GM19328 (cell line): ENCODE measurements around the gene PIP4K2A.
"Not testable (repeated sequence)": the region's sequence is repeated elsewhere in the genome, so short reads cannot be mapped to it uniquely, and the experiment has no call there.

Experiments used
- ATAC-seq: cut with Tn5 transposase; IDR thresholded peaks from one replicate; pipeline ENCODE4 v1.9.1; 2021; ENCODE audit warnings: mild to moderate bottlenecking, moderate library complexity; ENCODE audit not compliant: unreplicated experiment

Gene PIP4K2A

DNA sequence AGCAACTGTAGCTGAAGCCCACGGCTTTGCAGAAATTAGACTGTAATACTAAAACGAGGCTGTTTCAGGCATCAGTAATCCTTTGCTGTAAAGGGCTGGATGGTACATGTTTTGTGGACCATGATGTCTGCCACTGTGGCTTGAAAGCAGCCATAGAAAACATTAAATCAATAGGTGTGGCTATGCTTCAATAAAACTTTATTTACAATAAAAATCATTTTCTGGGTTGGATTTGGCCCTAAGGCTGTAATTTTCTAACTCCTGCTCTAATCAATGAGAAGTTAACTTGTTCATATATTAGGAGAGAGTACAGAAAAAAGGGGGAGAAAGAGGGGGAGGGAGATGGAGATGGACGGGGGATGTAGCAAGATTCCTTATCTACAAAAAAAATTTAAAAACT, 183.4 kb downstream of the PIP4K2A start:
- ATAC-seq: no peak

DNA sequence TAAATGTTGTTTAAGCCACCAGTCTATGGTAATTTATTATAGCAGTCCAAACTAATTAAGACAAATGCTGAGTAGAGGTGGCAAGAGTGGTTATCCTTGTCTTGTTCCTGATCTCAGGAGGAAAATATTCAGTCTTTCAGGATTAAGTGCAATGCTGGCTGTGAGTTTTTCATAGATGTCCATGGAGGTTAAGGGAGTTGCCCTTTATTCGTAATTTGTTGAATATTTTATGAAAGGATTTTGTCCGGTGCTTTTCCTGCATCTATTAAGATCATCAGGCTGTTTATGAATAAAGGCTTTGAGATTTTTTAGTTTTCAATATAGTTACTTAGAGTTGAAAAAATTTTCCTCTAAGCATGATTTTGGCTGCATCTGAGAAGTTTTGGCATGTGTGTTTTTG, 186.9 kb downstream of the PIP4K2A start:
- ATAC-seq: no peak

DNA sequence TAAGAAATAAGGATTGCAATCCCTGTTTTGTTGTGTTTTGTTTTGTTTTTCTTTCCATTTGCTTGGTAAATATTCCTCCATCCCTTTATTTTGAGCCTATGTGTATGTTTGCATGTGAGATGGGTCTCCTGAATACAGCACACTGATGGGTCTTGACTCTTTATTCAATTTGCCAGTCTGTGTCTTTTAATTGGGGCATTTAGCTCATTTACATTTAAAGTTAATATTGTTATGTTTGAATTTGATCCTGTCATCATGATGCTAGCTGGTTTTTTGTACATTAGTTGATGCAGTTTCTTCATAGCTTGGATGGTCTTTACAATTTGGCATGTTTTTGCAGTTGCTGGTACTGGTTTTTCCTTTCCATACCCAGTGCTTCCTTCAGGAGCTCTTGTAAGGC, 190.0 kb downstream of the PIP4K2A start:
- not testable (repeated sequence) for ATAC-seq

DNA sequence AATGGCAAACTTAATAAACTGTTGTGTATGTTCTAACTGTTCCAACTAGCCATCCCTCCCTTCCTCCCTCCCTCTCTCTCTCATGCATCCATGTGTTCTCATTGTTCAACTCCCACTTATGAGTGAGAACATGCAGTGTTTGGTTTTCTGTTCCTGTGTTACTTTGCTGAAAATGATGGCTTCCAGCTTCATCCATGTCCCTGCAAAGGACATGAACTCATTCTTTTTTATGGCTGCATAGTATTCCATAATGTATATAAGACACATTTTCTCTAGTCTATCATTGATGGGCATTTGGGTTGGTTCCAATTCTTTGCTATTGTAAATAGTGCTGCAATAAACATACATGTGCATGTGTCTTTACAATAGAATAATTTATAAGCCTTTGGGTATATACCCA, 193.7 kb downstream of the PIP4K2A start:
- ATAC-seq: not testable (repeated sequence)

DNA sequence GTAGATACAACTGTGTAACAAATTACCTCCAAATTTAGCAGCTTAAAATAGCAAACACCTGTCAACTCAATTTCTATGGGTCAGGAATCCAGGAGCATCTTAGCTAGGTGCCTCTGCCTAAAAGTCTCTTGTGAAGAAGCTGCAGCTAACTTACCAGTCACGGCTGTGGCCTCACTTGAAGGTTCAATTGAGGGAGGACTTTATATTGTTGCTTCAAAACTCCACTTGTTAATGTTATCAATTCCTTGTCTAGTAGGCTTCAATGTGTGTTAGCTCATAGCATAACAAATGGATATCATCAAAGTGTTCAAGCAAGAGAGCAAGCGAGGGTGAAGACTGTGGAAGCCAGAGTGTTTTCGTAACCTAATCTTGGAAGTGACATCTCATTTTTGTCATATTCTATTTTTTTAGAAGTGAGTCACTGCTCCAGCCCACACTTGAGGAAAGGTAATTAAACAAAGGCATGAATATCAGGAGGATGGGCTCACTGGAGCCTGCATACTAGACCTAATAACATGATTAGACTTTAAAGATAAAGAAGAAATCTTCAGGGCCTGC, 196.1 kb downstream of the PIP4K2A start:
- ATAC-seq: no peak

DNA sequence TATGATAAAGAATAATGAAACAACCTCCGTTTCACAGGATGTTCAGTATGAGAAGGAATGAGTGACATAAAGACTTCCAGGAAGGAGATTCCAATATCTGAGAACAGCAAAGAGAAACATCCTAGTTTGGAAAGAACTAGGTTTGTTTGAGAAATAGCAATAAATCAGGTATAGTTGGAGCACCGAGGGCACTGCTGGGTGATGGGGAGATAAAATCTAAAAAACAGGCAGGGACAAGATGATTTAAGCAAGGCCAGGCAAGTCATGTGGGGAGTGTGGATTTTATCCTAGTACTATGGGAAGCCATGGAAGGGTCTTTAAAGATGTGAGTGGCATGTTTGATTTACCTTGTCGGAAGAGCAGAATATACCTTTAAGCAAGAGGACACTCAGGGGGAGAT, 199.4 kb downstream of the PIP4K2A start:
- ATAC-seq: no peak

DNA sequence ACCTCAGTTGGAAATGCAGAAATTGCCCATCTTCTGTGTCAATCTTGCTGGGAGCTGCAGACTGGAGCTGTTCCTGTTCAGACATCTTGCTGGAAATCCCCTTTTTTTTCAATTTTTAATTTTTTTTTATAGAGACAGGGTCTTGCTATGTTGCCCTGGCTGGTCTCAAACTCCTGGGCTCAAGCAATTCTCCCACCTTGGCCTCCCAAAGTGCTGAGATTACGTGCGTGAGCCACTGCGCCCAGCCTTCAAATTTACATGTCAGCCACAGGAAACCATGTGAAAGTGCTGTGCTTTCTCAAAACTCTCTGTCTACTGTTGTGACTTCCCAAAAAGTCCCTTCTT, 200.0 kb downstream of the PIP4K2A start:
- not testable (repeated sequence) for ATAC-seq

DNA sequence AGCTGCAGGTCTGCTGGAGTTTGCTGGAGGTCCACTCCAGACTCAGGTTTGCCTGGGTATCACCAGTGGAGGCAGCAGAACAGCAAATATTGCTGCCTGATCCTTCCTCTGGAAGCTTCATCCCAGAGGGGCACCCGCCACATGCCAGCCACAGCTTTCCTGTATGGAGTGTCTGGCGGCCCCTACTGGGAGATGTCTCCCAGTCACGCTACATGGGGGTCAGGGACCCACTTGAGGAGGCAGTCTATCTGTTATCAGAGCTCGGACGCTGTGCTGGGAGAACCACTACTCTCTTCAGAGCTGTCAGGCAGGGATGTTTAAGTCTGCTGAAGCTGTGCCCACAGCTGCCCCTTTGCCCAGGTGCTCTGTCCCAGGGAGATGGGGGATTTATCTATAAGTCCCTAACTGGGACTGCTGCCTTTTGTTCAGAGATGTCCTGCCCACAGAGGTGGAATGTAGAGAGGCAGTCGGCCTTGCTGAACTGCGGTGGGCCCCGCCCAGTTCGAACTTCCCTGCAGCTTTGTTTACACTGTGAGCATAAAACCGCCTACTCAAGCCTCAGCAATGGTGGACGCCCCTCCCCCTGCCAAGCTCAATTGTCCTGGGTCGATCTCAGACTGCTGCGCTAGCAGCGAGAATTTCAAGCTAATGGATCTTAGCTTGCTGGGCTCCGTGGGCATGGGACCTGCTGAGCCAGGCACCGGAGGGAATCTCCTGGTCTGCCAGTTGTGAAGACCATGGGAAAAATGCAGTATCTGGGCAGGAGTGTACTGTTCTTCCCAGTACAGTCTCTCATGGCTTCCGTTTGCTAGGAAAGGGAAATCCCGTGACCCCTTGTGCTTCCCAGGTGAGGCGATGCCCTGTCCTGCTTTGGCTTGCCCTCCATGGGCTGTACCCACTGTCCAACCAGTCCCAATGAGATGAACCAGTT, 200.6 kb downstream of the PIP4K2A start:
- ATAC-seq: not testable (repeated sequence)

DNA sequence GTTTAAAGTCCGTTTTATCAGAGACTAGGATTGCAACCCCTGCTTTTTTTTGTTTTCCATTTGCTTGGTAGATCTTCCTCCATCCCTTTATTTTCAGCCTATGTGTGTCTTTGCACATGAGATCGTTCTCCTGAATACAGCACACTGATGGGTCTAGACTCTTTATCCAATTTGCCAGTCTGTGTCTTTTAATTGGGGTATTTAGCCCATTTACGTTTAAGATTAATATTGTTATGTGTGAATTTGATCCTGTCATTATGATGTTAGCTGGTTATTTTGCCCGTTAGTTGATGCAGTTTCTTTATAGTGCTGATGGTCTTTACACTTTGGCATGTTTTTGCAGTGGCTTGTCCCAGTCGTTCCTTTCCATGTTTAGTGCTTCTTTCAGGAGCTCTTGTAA, 202.4 kb downstream of the PIP4K2A start:
- ATAC-seq: not testable (repeated sequence)

DNA sequence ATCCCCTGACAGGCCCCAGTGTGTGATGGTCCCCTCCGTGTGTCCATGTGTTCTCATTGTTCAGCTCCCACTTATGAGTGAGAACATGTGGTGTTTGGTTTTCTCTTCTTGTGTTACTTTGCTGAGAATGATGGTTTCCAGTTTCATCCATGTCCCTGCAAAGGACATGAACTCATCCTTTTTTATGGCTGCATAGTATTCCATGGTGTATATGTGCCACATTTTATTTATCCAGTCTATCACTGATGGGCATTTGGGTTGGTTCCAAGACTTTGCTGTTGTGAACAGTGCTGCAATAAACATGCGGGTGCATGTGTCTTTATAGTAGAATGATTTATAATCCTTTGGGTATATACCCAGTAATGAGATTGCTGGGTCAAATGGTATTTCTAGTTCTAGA, 206.2 kb downstream of the PIP4K2A start:
- ATAC-seq: not testable (repeated sequence)

DNA sequence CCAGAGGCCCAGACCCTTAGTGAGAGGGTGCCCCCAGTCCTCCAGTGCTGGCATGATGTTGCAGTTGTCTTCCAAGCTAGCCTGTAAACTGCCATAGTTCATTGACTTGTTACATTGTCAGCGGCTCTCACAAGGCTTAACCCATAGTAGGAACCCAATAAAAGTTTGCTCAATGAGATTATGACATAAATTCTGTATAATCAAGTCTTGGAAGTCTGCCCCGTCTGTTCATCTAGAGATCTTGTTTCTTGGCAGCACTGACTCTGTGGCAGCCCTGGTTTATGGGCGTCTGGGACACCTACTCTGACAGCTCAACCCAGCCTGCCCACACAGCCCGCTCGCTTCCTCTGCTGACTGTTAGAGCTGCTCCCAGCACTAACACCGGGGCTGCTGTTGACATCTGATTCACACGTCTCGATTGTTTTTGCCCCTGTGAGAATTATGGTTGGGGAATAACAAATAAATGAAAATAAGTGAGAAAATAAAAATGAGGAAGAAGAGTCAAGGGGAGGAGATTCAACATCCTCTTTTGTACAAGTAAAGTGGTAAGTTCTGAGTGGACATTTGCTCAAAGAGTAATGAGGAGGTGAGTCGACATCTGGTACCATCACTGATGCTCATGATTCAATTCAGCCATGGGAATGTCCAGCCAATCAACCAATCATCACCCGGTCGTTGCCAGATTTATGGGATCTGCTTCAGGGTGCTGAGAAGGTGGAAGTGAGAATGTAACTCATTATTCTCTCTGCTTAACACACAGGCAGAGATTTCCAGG, 208.3 kb downstream of the PIP4K2A start:
- ATAC-seq: no peak

DNA sequence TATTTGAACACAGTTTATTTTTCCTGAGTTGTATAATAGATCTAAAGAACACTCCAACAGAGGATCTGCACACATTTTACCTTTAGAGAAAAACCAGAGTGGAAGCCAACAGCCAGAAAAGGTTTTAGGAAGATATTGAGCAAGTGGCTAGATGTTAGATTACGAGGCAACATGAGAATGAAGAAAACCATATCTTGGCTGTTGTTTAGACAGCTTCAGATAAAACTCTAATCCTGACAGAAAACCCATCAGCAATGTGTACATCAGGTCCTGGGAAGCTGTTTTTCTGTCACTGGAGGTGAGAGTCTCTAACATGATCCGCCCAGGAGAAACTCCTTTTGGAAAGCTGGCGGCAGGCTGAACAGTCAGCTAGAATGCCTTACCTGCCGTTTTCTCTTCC, 209.6 kb downstream of the PIP4K2A start:
- no peak for ATAC-seq

DNA sequence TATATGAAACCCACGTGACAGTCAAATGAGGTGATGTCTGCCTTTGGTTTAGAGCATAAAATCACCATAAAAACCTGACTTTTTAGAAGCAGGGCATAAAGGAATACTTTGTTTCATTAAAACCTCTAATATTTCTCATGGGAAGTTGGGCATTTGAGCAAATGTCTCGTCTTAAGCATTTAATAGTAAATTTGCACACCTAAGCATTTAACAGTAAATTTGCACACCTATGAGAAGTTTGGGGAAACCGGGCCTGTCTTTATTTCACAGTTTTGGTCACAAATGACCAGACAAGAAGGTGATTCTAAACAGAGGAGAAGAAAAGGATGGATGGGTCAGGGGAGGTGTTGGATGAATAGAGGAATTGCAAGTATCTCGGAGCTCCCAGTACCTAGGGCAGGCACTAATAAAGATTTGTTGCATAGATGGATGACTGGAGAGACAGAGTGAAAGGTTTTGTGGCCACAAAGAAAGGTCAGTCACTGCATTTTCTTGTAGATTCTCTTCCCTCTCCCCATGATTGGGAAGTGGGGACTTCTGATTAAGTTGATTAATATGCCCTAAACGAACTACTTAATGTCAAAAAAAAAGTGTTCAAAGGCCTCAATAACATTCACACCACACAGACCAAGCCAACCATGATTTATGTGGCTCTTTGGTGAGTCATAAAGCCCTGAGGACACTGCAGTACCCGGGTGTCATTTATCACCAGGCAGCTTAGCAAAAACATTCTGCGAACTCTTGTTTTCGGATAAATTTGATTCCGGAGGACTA, 210.9 kb downstream of the PIP4K2A start:
- ATAC-seq: no peak

DNA sequence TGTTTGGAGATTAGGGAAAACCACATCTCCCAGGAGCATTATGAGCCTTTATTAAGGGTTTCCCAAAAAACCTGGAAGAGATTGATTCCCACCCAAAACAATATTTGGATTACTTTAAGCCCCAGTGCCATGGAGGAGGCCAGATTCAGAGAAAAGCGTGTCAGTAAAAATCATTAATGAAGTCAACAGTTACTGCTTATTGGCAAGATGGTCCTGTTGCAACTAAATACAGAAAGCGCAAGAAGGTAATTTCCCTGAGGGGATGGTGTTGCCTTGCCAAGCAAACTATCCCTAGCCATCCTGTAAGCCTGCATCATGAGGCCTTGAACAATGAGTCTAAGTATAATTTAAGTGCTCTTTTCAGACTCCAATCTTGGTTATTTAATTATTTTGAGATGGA, 212.5 kb downstream of the PIP4K2A start:
- ATAC-seq: no peak

DNA sequence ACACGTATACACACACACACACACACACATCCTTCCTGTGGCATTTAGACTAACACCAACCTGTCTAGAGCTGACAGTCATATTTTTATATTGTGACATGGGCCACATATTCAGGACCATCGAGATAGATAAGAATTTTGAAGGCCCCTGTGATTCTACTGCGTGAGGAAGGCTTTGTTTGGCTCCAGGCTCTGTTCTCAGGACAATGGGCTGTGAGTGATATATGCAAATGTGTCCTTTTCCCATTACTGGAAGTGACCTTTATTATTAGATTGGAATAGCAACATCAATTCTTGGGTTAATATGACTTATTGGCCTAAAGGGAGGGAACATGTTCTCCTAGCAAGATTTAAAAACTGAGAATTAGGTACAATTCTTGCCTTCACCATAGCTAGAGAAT, 213.0 kb downstream of the PIP4K2A start:
- ATAC-seq: no peak

DNA sequence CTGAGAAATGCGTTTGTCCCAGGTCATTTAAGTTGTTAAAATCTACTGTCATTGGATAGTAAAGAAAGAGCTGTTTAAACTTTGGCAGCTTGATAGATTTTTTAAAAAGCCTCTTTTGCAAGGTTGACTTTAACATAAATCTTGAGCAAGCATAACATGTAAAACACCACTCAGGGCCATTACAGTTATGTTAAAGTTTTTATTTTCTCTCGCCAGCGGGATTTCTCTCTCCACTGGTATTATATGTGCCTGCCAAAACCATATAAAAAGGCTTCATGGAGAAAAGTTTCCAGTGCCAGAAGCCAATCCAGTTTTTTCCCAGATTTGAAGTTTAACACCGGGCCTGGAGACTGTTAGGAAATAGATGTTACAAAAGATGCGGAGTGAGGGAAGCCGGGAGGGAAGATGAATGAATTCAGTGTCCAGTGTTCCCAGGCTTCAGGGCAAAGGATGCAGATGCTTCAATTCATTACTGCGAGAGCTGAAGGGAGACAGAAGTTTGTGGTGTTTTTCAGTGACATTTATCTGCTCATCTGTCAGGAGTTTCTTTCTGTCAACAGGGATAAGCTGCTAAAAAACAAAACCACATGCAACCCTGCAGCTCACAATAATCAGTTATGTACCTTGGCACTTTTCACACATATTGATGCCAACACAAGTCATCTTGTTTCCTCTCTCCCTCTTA, 213.6 kb downstream of the PIP4K2A start:
- ATAC-seq: no peak

DNA sequence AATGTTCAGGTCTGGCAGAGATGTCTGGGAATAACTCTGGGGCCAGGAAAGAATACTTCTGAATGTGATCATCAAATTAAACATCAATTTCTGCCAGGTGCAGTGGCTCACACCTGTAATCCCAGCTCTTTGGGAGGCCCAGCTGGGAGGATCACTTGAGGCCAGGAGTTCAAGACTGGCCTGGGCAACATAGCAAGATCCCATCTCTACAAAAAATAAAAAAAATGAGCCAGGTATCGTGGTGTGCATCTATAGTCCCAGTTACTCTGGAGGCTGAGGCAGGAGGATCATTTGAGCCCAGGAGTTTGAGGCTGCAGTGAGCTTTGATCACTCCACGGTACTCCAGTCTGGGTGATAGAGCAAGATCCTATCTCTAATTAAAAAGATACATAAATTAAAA, 214.4 kb downstream of the PIP4K2A start:
- ATAC-seq: not testable (repeated sequence)

DNA sequence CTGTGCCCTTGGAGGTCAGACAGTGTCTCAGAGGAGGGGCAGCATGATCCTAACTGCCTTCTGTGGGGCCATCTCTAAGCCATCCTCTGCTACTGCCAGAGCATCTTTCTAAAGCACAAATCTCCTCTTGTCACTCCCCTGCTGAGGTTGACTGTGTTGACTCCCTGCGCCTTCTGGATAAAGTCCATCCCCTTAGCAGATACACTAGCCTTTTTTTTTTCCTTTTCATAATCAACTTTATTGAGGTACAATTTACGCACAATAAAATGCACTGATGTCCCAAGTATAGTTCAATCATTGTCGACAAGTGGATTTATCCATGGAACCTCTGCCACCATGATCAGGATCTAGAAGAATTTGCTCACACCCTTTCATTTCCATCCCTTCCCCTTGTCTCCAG, 219.0 kb downstream of the PIP4K2A start:
- ATAC-seq: no peak

DNA sequence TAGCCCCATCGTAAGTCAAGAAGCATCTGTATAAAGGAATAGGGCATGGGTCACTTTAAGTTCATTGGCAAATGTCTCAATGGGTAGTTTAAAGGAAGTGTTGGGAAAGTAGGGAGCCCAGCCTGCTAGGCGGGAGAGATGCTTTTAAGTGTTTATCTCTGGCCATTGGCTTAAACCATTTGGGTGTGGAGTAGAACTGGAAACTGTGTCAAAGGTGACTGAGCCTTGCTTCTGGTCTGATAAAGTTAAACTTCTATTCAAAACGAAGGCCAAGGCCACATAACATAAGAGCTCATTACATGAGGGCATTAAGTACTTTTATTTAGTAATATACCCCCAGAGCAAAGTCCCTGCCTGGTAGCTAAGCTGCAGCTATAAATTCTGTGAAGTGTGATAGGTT, 220.4 kb downstream of the PIP4K2A start:
- no peak for ATAC-seq

DNA sequence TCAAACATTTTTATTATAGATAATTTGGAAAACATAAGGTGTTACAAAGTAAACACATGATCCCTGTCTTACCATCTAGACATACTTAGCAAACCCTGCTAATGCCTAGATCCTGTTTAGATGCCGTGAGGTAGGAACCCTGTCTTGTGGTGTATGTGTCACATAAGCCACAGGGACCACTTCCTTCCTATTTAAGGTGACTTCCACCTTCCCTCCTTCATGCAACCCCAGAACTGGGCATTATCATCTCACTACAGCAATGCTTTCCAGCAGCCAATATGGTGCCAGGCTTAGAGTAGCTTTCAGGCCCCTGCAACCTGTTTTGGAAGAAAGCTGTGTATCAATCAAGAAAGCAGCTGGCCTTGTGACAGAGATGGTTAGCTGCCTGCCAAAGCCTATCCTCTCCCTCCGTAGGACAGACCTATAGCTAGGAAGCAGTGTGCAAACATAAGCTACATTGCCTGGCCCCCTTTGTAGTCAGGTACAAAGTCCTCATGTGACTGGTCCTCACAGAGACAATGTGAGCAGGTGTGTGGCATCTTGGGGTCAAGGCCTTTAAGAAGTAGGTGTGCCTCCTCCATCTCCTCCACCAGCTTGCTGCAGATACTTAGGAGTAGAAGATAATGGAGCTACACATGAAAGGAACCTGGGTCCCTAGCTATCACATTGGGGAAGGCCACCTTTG, 222.3 kb downstream of the PIP4K2A start:
- no peak for ATAC-seq
